GM21526 (cell line): Measurements from ENCODE around the gene PTPRE.
"Not testable (repeated sequence)": the region's sequence is repeated elsewhere in the genome, so short reads cannot be mapped to it uniquely, and the experiment has no call there.

Experiments used
- ATAC-seq: cut with Tn5 transposase; IDR thresholded peaks from one replicate; pipeline ENCODE4 v1.9.1; 2021; ENCODE audit warnings: moderate library complexity; ENCODE audit not compliant: unreplicated experiment, low FRiP score

PTPRE gene

GRCh38 chr10:127976701-127977356 lies 69.9 kb downstream of the PTPRE start:
- no peak for ATAC-seq

DNA sequence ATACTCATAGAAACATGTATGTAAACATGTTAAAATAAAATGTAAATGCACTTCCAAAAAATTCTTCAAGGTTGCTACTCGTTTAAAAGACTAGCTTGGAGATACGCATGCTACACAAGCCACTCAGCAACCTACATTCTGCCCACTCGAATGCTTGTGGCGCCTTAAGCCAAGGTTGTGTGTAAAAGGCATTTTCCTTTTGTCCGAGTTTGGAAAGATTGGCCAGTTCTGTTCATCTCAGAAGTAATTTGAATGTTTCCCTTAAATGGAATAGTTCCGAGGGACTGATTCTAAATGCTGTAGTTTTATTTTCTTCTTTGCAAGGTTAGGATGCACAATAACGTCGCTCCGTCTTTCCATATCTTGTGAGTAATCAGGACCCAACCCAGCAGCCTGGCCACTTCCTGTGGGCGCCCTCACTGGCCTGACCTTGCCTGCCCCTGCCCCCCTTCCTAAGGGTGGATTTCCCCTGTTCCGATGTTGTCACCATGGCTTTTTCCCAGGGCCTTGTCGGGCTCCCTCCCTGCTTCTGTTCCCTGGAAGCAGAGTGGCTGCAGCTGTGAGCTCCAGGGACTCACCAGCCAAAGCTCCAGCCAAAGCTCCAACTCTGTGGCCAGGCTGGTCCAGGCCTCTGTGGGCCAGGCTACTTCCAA lies 70.6 kb downstream of the PTPRE start:
- ATAC-seq: no peak

GRCh38 chr10:127978481-127978880 lies 71.6 kb downstream of the PTPRE start:
- ATAC-seq: no peak

DNA sequence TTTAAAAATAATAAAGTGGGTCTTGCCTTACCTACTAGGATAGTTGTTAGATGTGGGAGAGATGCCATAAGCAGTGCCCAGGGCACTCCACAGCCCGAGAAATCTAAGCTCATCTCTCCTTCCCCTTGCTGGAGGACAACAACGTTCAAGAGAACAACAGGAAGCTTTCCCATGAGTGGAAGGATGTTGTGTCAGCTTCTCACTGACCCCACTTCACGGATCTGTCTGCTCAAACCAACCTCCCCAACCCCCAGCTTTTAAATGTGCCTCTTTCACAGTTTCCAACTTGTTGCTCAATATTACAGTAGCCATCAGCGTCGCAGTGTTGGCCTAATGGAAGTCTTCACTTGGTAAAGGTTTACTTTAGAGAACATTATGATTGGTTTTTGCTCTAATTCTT lies 72.1 kb downstream of the PTPRE start:
- ATAC-seq: no peak

DNA sequence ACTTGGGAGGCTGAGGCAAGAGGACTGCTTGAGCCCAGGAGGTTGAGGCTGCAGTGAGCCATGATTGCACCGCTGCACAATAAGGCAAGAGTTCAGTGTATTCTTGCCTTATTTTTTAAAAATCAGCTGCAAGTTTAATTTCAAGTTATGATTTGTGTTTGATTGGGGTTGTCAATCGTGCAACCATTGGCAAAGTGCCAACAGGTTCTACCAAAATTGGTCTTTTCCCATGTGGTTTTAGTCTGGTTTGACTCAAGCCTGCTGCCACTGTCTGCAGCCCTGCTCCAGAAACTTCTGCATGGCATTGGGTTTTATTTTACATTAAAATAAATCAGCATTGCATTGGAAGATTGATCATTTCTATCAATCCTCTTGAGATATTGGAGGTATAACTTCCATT lies 72.7 kb downstream of the PTPRE start:
- no peak for ATAC-seq

GRCh38 chr10:127980898-127981297 lies 74.0 kb downstream of the PTPRE start:
- no peak for ATAC-seq

DNA sequence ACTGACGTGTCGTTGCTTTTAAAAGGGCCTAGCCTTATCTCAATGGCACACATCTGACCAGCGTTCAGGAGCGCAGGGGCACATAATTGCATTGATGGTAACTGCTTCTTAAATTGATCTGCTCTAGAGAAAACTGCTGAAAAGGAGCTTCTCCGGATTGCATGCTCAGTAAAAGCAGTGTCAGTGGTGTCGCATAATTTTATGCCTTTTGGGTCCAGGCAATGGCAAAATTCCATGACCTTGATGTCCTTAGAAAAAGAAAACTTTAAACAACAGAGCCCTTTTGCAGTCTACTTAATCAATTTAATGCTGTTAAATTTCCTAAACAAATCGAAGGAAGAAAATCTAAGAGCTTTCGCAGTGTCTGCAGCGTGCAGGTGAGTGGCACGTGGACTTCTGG lies 75.7 kb downstream of the PTPRE start:
- ATAC-seq: no peak

- no peak for ATAC-seq
These were observed 76.6 kb downstream of the PTPRE start for GRCh38 chr10:127983344-127984100.

GRCh38 chr10:127984945-127985344 lies 78.0 kb downstream of the PTPRE start:
- ATAC-seq: no peak

- ATAC-seq: no peak
These were observed 79.9 kb downstream of the PTPRE start for GRCh38 chr10:127986531-127987466.

- no peak for ATAC-seq
These were observed 80.8 kb downstream of the PTPRE start for GRCh38 chr10:127987467-127988380.

- no peak for ATAC-seq
These were observed 82.6 kb downstream of the PTPRE start for GRCh38 chr10:127989481-127990012.

DNA sequence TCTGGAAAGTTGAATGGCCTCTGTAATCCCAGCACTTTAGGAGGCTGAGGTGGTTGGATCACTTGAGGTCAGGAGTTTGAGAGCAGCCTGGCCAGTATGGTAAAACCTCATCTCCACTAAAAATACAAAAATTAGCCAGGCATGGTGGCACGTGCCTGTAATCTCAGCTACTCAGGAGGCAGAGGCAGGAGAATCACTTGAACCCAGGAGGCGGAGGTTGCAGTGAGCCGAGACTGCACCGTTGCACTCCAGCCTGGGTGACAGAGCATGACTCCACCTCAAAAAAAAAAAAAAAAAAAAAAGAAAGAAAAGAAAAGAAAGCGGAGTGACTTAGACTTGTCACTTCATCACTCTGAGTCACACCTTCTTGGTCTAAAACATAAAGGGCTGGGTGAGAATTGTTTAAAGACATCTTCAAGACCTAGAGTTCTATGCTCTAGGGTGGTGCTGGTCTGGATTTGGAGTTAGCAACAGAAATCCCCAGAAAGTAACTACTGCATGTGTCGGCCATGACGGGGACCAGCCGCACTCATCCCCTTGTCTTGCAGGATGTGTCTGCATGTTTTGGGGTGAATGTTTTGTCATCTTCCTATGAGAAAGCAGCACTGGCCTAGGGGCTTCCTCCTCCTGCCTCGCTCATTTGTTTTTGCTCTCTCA lies 83.4 kb downstream of the PTPRE start:
- not testable (repeated sequence) for ATAC-seq

DNA sequence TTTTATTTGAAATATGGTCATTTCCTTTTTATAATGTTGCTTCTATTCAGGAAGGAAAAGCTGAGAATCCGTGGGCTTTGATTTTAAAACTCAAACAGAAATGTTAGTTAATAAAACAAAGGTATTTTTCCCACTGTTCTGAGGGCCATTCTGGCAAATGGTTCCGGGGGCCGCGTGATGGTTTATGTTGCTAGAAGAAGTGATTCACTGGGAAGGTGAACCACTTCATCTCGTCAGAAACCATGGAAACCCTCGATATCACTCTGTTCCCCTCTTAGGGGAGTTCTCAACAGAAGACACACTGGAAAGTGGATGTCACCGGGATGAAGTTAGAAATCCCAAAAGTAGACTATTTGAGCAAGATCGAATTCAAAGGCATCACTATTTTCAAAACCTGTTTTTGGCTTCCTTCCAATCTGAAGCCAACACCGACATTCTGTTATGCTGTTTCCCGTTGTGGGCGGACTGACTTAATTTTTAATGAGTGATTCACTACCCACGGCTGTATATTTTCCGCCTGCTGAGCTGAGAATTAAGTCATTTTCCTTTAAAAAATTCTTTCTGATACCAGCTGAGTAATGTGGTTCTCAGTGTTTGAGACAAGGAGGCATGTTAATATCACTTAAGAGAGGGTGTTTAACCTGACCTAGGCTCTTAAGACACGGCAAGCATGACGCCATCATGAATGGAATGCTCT lies 84.1 kb downstream of the PTPRE start:
- ATAC-seq: no peak

DNA sequence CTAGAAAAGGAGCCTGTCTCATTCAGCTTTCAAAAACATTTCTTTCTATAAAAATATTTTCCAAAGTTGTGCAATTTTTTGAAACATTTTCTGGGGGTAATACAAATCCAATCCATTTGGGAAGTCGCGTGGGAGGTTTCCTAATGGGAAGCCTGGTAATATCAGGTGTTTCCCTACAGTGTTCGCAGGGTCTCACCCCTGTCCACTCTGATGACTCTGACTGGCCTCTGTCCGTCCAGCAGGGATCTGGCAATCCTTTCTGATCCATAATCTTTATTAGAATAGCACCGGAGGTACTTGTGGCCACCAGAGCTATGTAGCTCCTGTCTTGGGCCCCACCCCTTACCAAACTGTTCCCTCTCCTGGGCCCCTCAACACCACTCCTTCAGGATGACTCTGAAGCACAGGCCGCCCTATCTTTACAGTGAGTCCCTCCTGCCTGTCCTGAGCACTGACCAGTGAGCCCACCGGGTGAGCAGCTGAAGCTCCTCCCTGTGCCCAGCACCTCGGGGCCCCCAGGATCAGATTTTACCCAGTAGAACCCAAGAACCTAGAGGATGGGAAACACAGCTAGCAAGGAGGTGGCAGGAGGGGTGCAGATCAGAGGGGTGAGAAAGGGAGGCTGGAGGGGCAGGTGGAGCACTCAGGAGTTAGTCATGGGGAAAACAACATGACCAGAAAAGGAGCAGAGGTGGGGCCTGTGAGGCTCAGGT lies 84.8 kb downstream of the PTPRE start:
- no peak for ATAC-seq

GRCh38 chr10:127992376-127992775 lies 85.5 kb downstream of the PTPRE start:
- no peak for ATAC-seq

- ATAC-seq: no peak
These were observed 86.3 kb downstream of the PTPRE start for GRCh38 chr10:127993056-127993690.
